Measurements from ENCODE around the gene THYN1. TPM values are rescaled to one million over a fixed set of nuclear protein-coding genes. Genes with fewer than 3 reads are reported as not detected.

The THYN1 gene
- total RNA-seq, 1 experiment from 2014 or later: 33.6 TPM

- in situ Hi-C loops (cut with HindIII; ENCODE audit: low pct_unique_long_range_greater_than_20kb, low sequenced_read_pairs): no loop called here
- intact Hi-C loops (cut with micrococcal nuclease; ENCODE audit: unreplicated experiment): no loop called here
- Histone ChIP-seq H3K36me3 (ENCODE audit: control insufficient read depth, insufficient read depth, low read length) (no peaks in the 10 kb centered on the region; the same call in 1 of the 2 replicates), H3K9me3 (ENCODE audit: control insufficient read depth, insufficient read depth, low read depth, low read length) (no peaks in the 10 kb centered on the region), H3K27me3 (ENCODE audit: control insufficient read depth, insufficient read depth, low read length) (0 out of 2 replicates have a peak, but pooled peaks cover 4% of the 10 kb centered on the region), H3K27ac (ENCODE audit: low read length) (no peak overlapping the region), H3K4me3 (ENCODE audit: low read depth in 2 of 2, low read length in 2 of 2) (no peak overlapping the region), H3K4me1 (ENCODE audit: control insufficient read depth, insufficient read depth, low read length) (no peaks in the 10 kb centered on the region)
- TF ChIP-seq, protein P1, sequence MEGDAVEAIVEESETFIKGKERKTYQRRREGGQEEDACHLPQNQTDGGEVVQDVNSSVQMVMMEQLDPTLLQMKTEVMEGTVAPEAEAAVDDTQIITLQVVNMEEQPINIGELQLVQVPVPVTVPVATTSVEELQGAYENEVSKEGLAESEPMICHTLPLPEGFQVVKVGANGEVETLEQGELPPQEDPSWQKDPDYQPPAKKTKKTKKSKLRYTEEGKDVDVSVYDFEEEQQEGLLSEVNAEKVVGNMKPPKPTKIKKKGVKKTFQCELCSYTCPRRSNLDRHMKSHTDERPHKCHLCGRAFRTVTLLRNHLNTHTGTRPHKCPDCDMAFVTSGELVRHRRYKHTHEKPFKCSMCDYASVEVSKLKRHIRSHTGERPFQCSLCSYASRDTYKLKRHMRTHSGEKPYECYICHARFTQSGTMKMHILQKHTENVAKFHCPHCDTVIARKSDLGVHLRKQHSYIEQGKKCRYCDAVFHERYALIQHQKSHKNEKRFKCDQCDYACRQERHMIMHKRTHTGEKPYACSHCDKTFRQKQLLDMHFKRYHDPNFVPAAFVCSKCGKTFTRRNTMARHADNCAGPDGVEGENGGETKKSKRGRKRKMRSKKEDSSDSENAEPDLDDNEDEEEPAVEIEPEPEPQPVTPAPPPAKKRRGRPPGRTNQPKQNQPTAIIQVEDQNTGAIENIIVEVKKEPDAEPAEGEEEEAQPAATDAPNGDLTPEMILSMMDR (IDR thresholded peaks at IDR 0.05): no peak
- TF ChIP-seq SIN3A (IDR thresholded peaks at IDR 0.05; ENCODE audit: borderline replicate concordance, insufficient read depth, low read depth, low read length) (no peak), TCF7L2 (IDR thresholded peaks at IDR 0.05; ENCODE audit: low read depth, low read length) (no peak)
- TF ChIP-seq, protein P2, sequence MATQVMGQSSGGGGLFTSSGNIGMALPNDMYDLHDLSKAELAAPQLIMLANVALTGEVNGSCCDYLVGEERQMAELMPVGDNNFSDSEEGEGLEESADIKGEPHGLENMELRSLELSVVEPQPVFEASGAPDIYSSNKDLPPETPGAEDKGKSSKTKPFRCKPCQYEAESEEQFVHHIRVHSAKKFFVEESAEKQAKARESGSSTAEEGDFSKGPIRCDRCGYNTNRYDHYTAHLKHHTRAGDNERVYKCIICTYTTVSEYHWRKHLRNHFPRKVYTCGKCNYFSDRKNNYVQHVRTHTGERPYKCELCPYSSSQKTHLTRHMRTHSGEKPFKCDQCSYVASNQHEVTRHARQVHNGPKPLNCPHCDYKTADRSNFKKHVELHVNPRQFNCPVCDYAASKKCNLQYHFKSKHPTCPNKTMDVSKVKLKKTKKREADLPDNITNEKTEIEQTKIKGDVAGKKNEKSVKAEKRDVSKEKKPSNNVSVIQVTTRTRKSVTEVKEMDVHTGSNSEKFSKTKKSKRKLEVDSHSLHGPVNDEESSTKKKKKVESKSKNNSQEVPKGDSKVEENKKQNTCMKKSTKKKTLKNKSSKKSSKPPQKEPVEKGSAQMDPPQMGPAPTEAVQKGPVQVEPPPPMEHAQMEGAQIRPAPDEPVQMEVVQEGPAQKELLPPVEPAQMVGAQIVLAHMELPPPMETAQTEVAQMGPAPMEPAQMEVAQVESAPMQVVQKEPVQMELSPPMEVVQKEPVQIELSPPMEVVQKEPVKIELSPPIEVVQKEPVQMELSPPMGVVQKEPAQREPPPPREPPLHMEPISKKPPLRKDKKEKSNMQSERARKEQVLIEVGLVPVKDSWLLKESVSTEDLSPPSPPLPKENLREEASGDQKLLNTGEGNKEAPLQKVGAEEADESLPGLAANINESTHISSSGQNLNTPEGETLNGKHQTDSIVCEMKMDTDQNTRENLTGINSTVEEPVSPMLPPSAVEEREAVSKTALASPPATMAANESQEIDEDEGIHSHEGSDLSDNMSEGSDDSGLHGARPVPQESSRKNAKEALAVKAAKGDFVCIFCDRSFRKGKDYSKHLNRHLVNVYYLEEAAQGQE (IDR thresholded peaks at IDR 0.05; ENCODE audit: insufficient read depth in 1 of 2, low read depth in 2 of 2, low read length in 1 of 2): no peak
- CTCF ChIA-PET: no interaction called here
- ATAC-seq (no peak), DNase-seq (ENCODE audit: low read depth, low spot score) (no peak)
- POLR2A ChIA-PET: no interaction called here
- no TSS peak for BruUV-seq (replicated peaks)
Observed at GRCh38 chr11:134267966-134268365, 14.8 kb upstream of the THYN1 start.

GRCh38 chr11:134267461-134267860 lies 14.3 kb upstream of the THYN1 start:
- POLR2A ChIA-PET: no interaction called here
- intact Hi-C loops (cut with micrococcal nuclease; ENCODE audit: unreplicated experiment): no loop called here
- Histone ChIP-seq H3K27ac (ENCODE audit: low read length) (no peak overlapping the region), H3K4me1 (ENCODE audit: control insufficient read depth, insufficient read depth, low read length) (no peaks in the 10 kb centered on the region), H3K4me3 (ENCODE audit: low read depth in 2 of 2, low read length in 2 of 2) (no peak overlapping the region), H3K36me3 (ENCODE audit: control insufficient read depth, insufficient read depth, low read length) (no peaks in the 10 kb centered on the region; the same call in 1 of the 2 replicates), H3K9me3 (ENCODE audit: control insufficient read depth, insufficient read depth, low read depth, low read length) (no peaks in the 10 kb centered on the region), H3K27me3 (ENCODE audit: control insufficient read depth, insufficient read depth, low read length) (0 out of 2 replicates have a peak, but pooled peaks cover 4% of the 10 kb centered on the region)
- CTCF ChIA-PET: no interaction called here
- in situ Hi-C loops (cut with HindIII; ENCODE audit: low pct_unique_long_range_greater_than_20kb, low sequenced_read_pairs): no loop called here
- BruUV-seq (replicated peaks): no TSS peak
- DNase-seq (ENCODE audit: low read depth, low spot score) (no peak), ATAC-seq (no peak)
- TF ChIP-seq, protein P1 (IDR thresholded peaks at IDR 0.05): no peak
- no peak for TF ChIP-seq POLR2AphosphoS5 (IDR thresholded peaks at IDR 0.05; ENCODE audit: low read depth, low read length)
- no peak for TF ChIP-seq SIN3A (IDR thresholded peaks at IDR 0.05; ENCODE audit: borderline replicate concordance, insufficient read depth, low read depth, low read length)
- TF ChIP-seq, protein P2 (IDR thresholded peaks at IDR 0.05; ENCODE audit: insufficient read depth in 1 of 2, low read depth in 2 of 2, low read length in 1 of 2): no peak
- TF ChIP-seq TCF7L2 (IDR thresholded peaks at IDR 0.05; ENCODE audit: low read depth, low read length): no peak

Data from Panc1 (cell line).